K562 (cell line): ENCODE results near the gene CPE. TPM values are rescaled to one million over a fixed set of nuclear protein-coding genes. Genes with fewer than 3 reads are reported as not detected.

Experiments used
- ATAC-seq: fragments of 200-7000 bp; cut with Tn5 transposase; 3 replicates; pipeline ENCODE4 v1.9.1; 2020; ENCODE audit warnings: moderate library complexity
- BruUV-seq: library from RNA; stranded (reverse); fragments of 400-500 nt; replicated peaks from 2 replicates; lab custom pipeline; 2021; lab: Mats Ljungman, UMichigan
- CTCF ChIA-PET: fragments of 300-600 bp; formaldehyde crosslinking; extraction: SDS; loops from one replicate; lab custom pipeline; 2021; ENCODE audit warnings: low intra/inter-chr PET ratio; lab: Yijun Ruan, JAX
- POLR2A ChIA-PET: fragments of 300-600, 350-650 bp; sonication (Branson Sonifier 250); formaldehyde crosslinking; extraction: SDS; loops from one replicate; lab custom pipeline; 2021; ENCODE audit warnings: antibody characterized with exemption, inconsistent platforms; lab: Yijun Ruan, JAX
- DNase-seq, 4 experiments: peaks; one replicate each; pipeline versions ENCODE4 v3.0.0 to v3.0.0-alpha.2; 2011 to 2018; ENCODE audit warnings: low spot score in 3 of 4, mixed read lengths in 3 of 4; ENCODE audit errors: extremely low read depth in 1 of 4
- FAIRE-seq: peaks from 2 replicates; lab custom pipeline; 2011; peaks lifted over from hg19 to GRCh38; lab: Jason Lieb, UNC
- H2AFZ ChIP-seq: 2 replicates; pipeline ENCODE4 v1.6.0; 2011; ENCODE audit warnings: low read depth, low read length, control low read depth, inconsistent platforms
- H3K27ac ChIP-seq: fragments of 200-600 bp; 3 replicates; pipeline ENCODE4 v1.8.0; 2011; ENCODE audit warnings: low read depth, mild to moderate bottlenecking, control low read depth, inconsistent platforms, low read length, moderate library complexity, mixed read lengths; ENCODE audit errors: extremely low read depth
- H3K27me3 ChIP-seq, 2 experiments: fragments of 300-600 bp in 1 of 2; 2 replicates in 1 of 2; 3 replicates in 1 of 2; pipeline versions ENCODE4 v1.6.0 to v1.8.0; 2011; ENCODE audit warnings: inconsistent platforms in 2 of 2, low read length in 2 of 2, mild to moderate bottlenecking in 1 of 2, mixed read lengths in 1 of 2, moderate library complexity in 1 of 2; ENCODE audit not compliant: control insufficient read depth in 2 of 2, insufficient read depth in 2 of 2
- H3K36me3 ChIP-seq: fragments of 300-600 bp; 3 replicates; pipeline ENCODE4 v1.8.0; 2011; ENCODE audit warnings: mild to moderate bottlenecking, low read length, inconsistent platforms; ENCODE audit not compliant: control insufficient read depth, insufficient read depth
- H3K4me1 ChIP-seq, 2 experiments: fragments of 200-600 bp in 1 of 2; replicated peaks in 1 of 2; 2 replicates in 1 of 2; 3 replicates in 1 of 2; pipeline versions ENCODE4 v1.5.1 to v1.8.0; 2011; ENCODE audit warnings: inconsistent platforms in 2 of 2, low read length in 2 of 2, mild to moderate bottlenecking in 1 of 2, mixed read lengths in 1 of 2, moderate library complexity in 1 of 2; ENCODE audit not compliant: control insufficient read depth in 2 of 2, insufficient read depth in 2 of 2
- H3K4me2 ChIP-seq: 2 replicates; pipeline ENCODE4 v1.6.1; 2011; ENCODE audit warnings: low read length, control low read depth, inconsistent platforms, mixed read lengths; ENCODE audit not compliant: insufficient read depth
- H3K4me3 ChIP-seq: fragments of 200-600 bp; sonication (generic), shearing (Covaris generic); 2 replicates; pipeline ENCODE4 v1.5.1; 2016; ENCODE audit warnings: control low read depth, inconsistent platforms
- H3K79me2 ChIP-seq: fragments of 200-600 bp; 3 replicates; pipeline ENCODE4 v1.8.0; 2011; ENCODE audit warnings: low read length, inconsistent platforms; ENCODE audit not compliant: control insufficient read depth, insufficient read depth
- H3K9ac ChIP-seq, 2 experiments: 2 replicates each; pipeline versions ENCODE4 v1.6.0 to v1.6.1; 2011; ENCODE audit warnings: low read depth in 2 of 2, low read length in 2 of 2, control low read depth in 1 of 2, inconsistent platforms in 1 of 2, mild to moderate bottlenecking in 1 of 2, mixed read lengths in 1 of 2; ENCODE audit not compliant: insufficient read depth in 1 of 2
- H3K9me1 ChIP-seq: one replicate; pipeline ENCODE4 v1.6.0; 2011; ENCODE audit warnings: inconsistent platforms, mild to moderate bottlenecking, low read length, moderate library complexity; ENCODE audit not compliant: control insufficient read depth, insufficient read depth
- H3K9me3 ChIP-seq: replicated peaks from 2 replicates; pipeline ENCODE4 v1.5.1; 2011; ENCODE audit warnings: low read depth, low read length, inconsistent platforms; ENCODE audit not compliant: control insufficient read depth, insufficient read depth
- H4K20me1 ChIP-seq: replicated peaks from 2 replicates; pipeline ENCODE4 v1.6.1; 2011; ENCODE audit warnings: low read length, inconsistent platforms, mixed read lengths; ENCODE audit not compliant: control insufficient read depth, insufficient read depth
- BDP1 ChIP-seq: IDR thresholded peaks from 3 replicates; pipeline ENCODE4 v1.6.1; 2011; ENCODE audit not compliant: insufficient read length, insufficient read depth
- CBX3 ChIP-seq, 2 experiments: IDR thresholded peaks; 1 replicate in 1 of 2; 2 replicates in 1 of 2; pipeline ENCODE4 v1.6.1; 2012; ENCODE audit warnings: inconsistent platforms in 2 of 2, low read length in 2 of 2, borderline replicate concordance in 1 of 2, control low read depth in 1 of 2
- CCAR2 ChIP-seq: fragments of 200-400 bp; formaldehyde crosslinking; IDR thresholded peaks from 2 replicates; pipeline ENCODE4 v1.6.1; 2017; ENCODE audit warnings: mild to moderate bottlenecking, low read depth, low read length
- HES1 ChIP-seq: fragments of 450-650 bp; IDR thresholded peaks from 2 replicates; pipeline ENCODE4 v1.6.1; 2016; ENCODE audit warnings: low read depth, mild to moderate bottlenecking, moderate library complexity
- HMBOX1 ChIP-seq: sonication (generic); IDR thresholded peaks from 2 replicates; pipeline ENCODE4 v1.6.1; 2016
- MBD1 ChIP-seq: fragments of 250-450 bp; sonication (Bioruptor Pico); IDR thresholded peaks from 2 replicates; pipeline ENCODE4 v1.8.0; 2022; ENCODE audit warnings: inconsistent platforms
- NFE2L1 ChIP-seq: fragments of 450-650 bp; IDR thresholded peaks from 2 replicates; pipeline ENCODE4 v1.6.1; 2016; ENCODE audit warnings: missing genetic modification characterization, low read depth, mild to moderate bottlenecking, missing compliant biosample characterization, moderate library complexity, borderline replicate concordance
- RNF2 ChIP-seq: sonication (generic); IDR thresholded peaks from 2 replicates; pipeline ENCODE4 v1.6.1; 2016
- SOX6 ChIP-seq: fragments of 450-650 bp; IDR thresholded peaks from 2 replicates; pipeline ENCODE4 v1.6.1; 2014; ENCODE audit warnings: mild to moderate bottlenecking
- ZNF197 ChIP-seq: fragments of 200-800 bp; sonication (Bioruptor generic); IDR thresholded peaks from 2 replicates; pipeline ENCODE4 v1.6.1; 2016; ENCODE audit warnings: low read depth, missing genetic modification characterization, missing compliant biosample characterization
- ZNF398 ChIP-seq: fragments of 250-450 bp; sonication (Bioruptor Pico); IDR thresholded peaks from 2 replicates; pipeline ENCODE4 v1.8.0; 2021; ENCODE audit warnings: moderate library complexity, mild to moderate bottlenecking, inconsistent platforms
- ZNF445 ChIP-seq: fragments of 250-450 bp; sonication (Bioruptor Pico); IDR thresholded peaks from 2 replicates; pipeline ENCODE4 v1.4.0; 2020; ENCODE audit warnings: low read depth, mild to moderate bottlenecking, moderate library complexity
- WGBS: fragments of 100-300 bp; shearing (Covaris generic); methylation state at CpG from one replicate; pipeline ENCODE4 v1.1.6; 2016; ENCODE audit warnings: low coverage, mixed read lengths; ENCODE audit not compliant: insufficient coverage; ENCODE audit errors: missing lambda C conversion rate; 5-methylcytosine and 5-hydroxymethylcytosine counted together
- in situ Hi-C: fragments of 300-500 bp; cut with MboI; formaldehyde crosslinking; loops from 4 replicates; pipeline ENCODE4 v1.15.0; 2018; ENCODE audit warnings: inconsistent platforms, mixed read lengths
- intact Hi-C: fragments of 100-400 bp; cut with micrococcal nuclease; formaldehyde crosslinking; loops from 2 replicates; pipeline ENCODE4 v1.14.2; 2022
- polyA plus RNA-seq, 8 experiments: library from polyadenylated mRNA; depleted of rRNA in 4 of 8; stranded (reverse) in 5 of 8; unstranded in 3 of 8; fragments of >200 nt; fragmentation: Nextera tagmentation in 2 of 8; fragmentation: Illumina TruSeq in 1 of 8; extraction: Ambion mirVana in 2 of 8; extraction: Trizol in 1 of 8; gene quantifications; 2 replicates each; pipeline versions ENCODE4 v1.2.1 to v1.2.3, GENCODE V29; 2011 to 2014; ENCODE audit warnings: inconsistent platforms in 1 of 8, missing spikeins in 1 of 8
- total RNA-seq, 7 experiments: library from RNA; depleted of rRNA in 6 of 7; stranded (reverse); fragments of >200 nt in 6 of 7; fragmentation: Illumina TruSeq in 2 of 7; extraction: Trizol in 2 of 7; gene quantifications; 2 replicates each; pipeline versions ENCODE4 v1.2.1 to v1.2.3, GENCODE V29; 2011 to 2021; ENCODE audit warnings: low replicate concordance in 1 of 7
- TF ChIP-seq, protein P1 (sequence below), 2 experiments: fragments of 450-650 bp in 1 of 2; IDR thresholded peaks; 2 replicates each; pipeline ENCODE4 v1.6.1; 2011 to 2017; ENCODE audit warnings: low read depth in 2 of 2, antibody characterized with exemption in 1 of 2, borderline replicate concordance in 1 of 2, low read length in 1 of 2, mild to moderate bottlenecking in 1 of 2, mixed read lengths in 1 of 2; ENCODE audit not compliant: control insufficient read depth in 1 of 2

The CPE gene
- total and polyA plus RNA-seq, 9 of the 15 experiments (the other 6 are each of a cell fraction or from before 2014, with no cell fraction given): 0.04 to 0.16 (median 0.06) TPM; not detected in 4

- ATAC-seq: no peak
- Histone ChIP-seq H4K20me1 (peaks cover 6% of the 10 kb centered on the region), H3K9me3 (no peaks in the 10 kb centered on the region), H3K4me3 (no peak overlapping the region), H3K9ac (no peak overlapping the region), H3K36me3 (peaks cover 27% of the 10 kb centered on the region; the same call in 2 of the 3 replicates), H3K4me2 (no peak overlapping the region), H3K4me1 (peaks cover 3 to 11% of the 10 kb centered on the region in 2 experiments; a peak in 3 of 5 replicates), H2AFZ (no peak overlapping the region), H3K27ac (no peak overlapping the region), H3K27me3 (no peaks in the 10 kb centered on the region), H3K9me1 (no peaks in the 10 kb centered on the region), H3K79me2 (no peaks in the 10 kb centered on the region)
- no peak for DNase-seq
- in situ Hi-C loops: no loop called here
- intact Hi-C loops: no loop called here
- FAIRE-seq: no peak
- 56% methylated on average over 10 of the region's 10 CpGs for WGBS
- POLR2A ChIA-PET: no interaction called here
- CTCF ChIA-PET: no interaction called here
- no TSS peak for BruUV-seq
- TF ChIP-seq ZNF197 (CRISPR knock-in tag) (no peak), MBD1 (CRISPR knock-in tag) (no peak), RNF2 (no peak), HMBOX1 (no peak), CCAR2 (no peak), ZNF398 (CRISPR knock-in tag) (no peak), ZNF445 (CRISPR knock-in tag) (no peak), NFE2L1 (no peak), BDP1 (no peak), CBX3 (IDR thresholded peaks at IDR 0.05; ENCODE audit: borderline replicate concordance in 1 of 2, low read length in 2 of 2) (no peak), SOX6 (no peak), HES1 (no peak)
- TF ChIP-seq, protein P1, sequence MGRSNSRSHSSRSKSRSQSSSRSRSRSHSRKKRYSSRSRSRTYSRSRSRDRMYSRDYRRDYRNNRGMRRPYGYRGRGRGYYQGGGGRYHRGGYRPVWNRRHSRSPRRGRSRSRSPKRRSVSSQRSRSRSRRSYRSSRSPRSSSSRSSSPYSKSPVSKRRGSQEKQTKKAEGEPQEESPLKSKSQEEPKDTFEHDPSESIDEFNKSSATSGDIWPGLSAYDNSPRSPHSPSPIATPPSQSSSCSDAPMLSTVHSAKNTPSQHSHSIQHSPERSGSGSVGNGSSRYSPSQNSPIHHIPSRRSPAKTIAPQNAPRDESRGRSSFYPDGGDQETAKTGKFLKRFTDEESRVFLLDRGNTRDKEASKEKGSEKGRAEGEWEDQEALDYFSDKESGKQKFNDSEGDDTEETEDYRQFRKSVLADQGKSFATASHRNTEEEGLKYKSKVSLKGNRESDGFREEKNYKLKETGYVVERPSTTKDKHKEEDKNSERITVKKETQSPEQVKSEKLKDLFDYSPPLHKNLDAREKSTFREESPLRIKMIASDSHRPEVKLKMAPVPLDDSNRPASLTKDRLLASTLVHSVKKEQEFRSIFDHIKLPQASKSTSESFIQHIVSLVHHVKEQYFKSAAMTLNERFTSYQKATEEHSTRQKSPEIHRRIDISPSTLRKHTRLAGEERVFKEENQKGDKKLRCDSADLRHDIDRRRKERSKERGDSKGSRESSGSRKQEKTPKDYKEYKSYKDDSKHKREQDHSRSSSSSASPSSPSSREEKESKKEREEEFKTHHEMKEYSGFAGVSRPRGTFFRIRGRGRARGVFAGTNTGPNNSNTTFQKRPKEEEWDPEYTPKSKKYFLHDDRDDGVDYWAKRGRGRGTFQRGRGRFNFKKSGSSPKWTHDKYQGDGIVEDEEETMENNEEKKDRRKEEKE (IDR thresholded peaks at IDR 0.05; ENCODE audit: borderline replicate concordance in 1 of 2, control insufficient read depth in 1 of 2, low read depth in 2 of 2, low read length in 1 of 2): no peak
Measured at GRCh38 chr4:165345666-165346417, 33.0 kb upstream of the CPE start.
